T-helper 17 cell (primary cell): ENCODE results near the gene TMEM232. TPM values are rescaled to one million over a fixed set of nuclear protein-coding genes. Genes with fewer than 3 reads are reported as not detected.
"Not testable (repeated sequence)": the region's sequence is repeated elsewhere in the genome, so short reads cannot be mapped to it uniquely, and the experiment has no call there.

Experiments
- ATAC-seq: fragments of 150-1000 bp; cut with Tn5 transposase; 2 replicates; pipeline ENCODE4 v1.10.0; 2021; ENCODE audit warnings: mild to moderate bottlenecking, moderate library complexity
- DNase-seq, 3 donors: peaks; one replicate each; pipeline versions ENCODE4 v3.0.0 to v3.0.0-alpha.2; 2020 to 2021
- H3K9me3 ChIP-seq: one replicate; pipeline ENCODE4 v1.7.0; 2013; ENCODE audit warnings: low read length, mild to moderate bottlenecking; ENCODE audit not compliant: control insufficient read depth, poor library complexity, severe bottlenecking
- H3K27ac Mint-ChIP-seq: one replicate; pipeline ENCODE4 v1.8.0; 2022; ENCODE audit warnings: mild to moderate bottlenecking, moderate library complexity, mixed read lengths
- H3K27me3 Mint-ChIP-seq: one replicate; pipeline ENCODE4 v1.8.0; 2022; ENCODE audit warnings: mixed read lengths
- H3K36me3 Mint-ChIP-seq: one replicate; pipeline ENCODE4 v1.8.0; 2022; ENCODE audit warnings: low read depth, mixed read lengths
- H3K4me1 Mint-ChIP-seq: one replicate; pipeline ENCODE4 v1.8.0; 2022; ENCODE audit warnings: mild to moderate bottlenecking, mixed read lengths
- H3K4me3 Mint-ChIP-seq: one replicate; pipeline ENCODE4 v1.8.0; 2022; ENCODE audit warnings: mild to moderate bottlenecking, moderate library complexity, mixed read lengths
- total RNA-seq, 4 donors: library from RNA in 2 of 4; stranded (reverse) in 2 of 4; gene quantifications; one replicate each; pipeline ENCODE4 v1.2.3 and lab custom pipeline; 2022 to 2026

The TMEM232 gene
- total RNA-seq, 2 donors from 2014 or later: 0.94 to 1.6 TPM

GRCh38 chr5:110562191-110562590 is 164.3 kb downstream of the TMEM232 start:
- H3K27me3 Mint-ChIP-seq: no peaks in the 10 kb centered on the region
- no peak for DNase-seq
- no peaks in the 10 kb centered on the region for H3K36me3 Mint-ChIP-seq
- no peaks in the 10 kb centered on the region for H3K4me1 Mint-ChIP-seq
- ATAC-seq: no peak
- no peak overlapping the region for H3K4me3 Mint-ChIP-seq
- no peak overlapping the region for H3K27ac Mint-ChIP-seq
- H3K9me3 ChIP-seq: no peaks in the 10 kb centered on the region

- Mint-ChIP-seq H3K4me3 (no peak overlapping the region), H3K27me3 (no peaks in the 10 kb centered on the region), H3K4me1 (no peaks in the 10 kb centered on the region), H3K36me3 (no peaks in the 10 kb centered on the region), H3K27ac (no peak overlapping the region)
- H3K9me3 ChIP-seq: no peaks in the 10 kb centered on the region
- DNase-seq (no peak), ATAC-seq (no peak)
Observed at GRCh38 chr5:110561510-110561909, 165.0 kb downstream of the TMEM232 start.

- H3K4me1 Mint-ChIP-seq: no peaks in the 10 kb centered on the region
- no peaks in the 10 kb centered on the region for H3K36me3 Mint-ChIP-seq
- no peak for DNase-seq
- no peaks in the 10 kb centered on the region for H3K27me3 Mint-ChIP-seq
- no peak overlapping the region for H3K4me3 Mint-ChIP-seq
- no peak for ATAC-seq
- no peak overlapping the region for H3K27ac Mint-ChIP-seq
- H3K9me3 ChIP-seq: no peaks in the 10 kb centered on the region
Observed at GRCh38 chr5:110549301-110549700, 177.2 kb downstream of the TMEM232 start.

GRCh38 chr5:110548171-110548570 is 178.3 kb downstream of the TMEM232 start:
- ATAC-seq (no peak), DNase-seq (no peak)
- no peaks in the 10 kb centered on the region for H3K4me1 Mint-ChIP-seq
- no peak overlapping the region for H3K27ac Mint-ChIP-seq
- no peak overlapping the region for H3K4me3 Mint-ChIP-seq
- H3K36me3 Mint-ChIP-seq: no peaks in the 10 kb centered on the region
- H3K27me3 Mint-ChIP-seq: no peaks in the 10 kb centered on the region
- no peaks in the 10 kb centered on the region for H3K9me3 ChIP-seq

GRCh38 chr5:110547495-110547894 is 179.0 kb downstream of the TMEM232 start:
- Mint-ChIP-seq H3K4me3 (no peak overlapping the region), H3K36me3 (no peaks in the 10 kb centered on the region), H3K27me3 (no peaks in the 10 kb centered on the region), H3K27ac (no peak overlapping the region), H3K4me1 (no peaks in the 10 kb centered on the region)
- ATAC-seq (no peak), DNase-seq (no peak)
- H3K9me3 ChIP-seq: no peaks in the 10 kb centered on the region

GRCh38 chr5:110545716-110546115 is 180.8 kb downstream of the TMEM232 start:
- no peak overlapping the region for H3K4me3 Mint-ChIP-seq
- H3K36me3 Mint-ChIP-seq: no peaks in the 10 kb centered on the region
- DNase-seq (no peak), ATAC-seq (no peak)
- H3K27me3 Mint-ChIP-seq: no peaks in the 10 kb centered on the region
- H3K9me3 ChIP-seq: no peaks in the 10 kb centered on the region
- H3K4me1 Mint-ChIP-seq: no peaks in the 10 kb centered on the region
- H3K27ac Mint-ChIP-seq: no peak overlapping the region

- Mint-ChIP-seq H3K27ac (no peak overlapping the region), H3K36me3 (no peaks in the 10 kb centered on the region), H3K27me3 (no peaks in the 10 kb centered on the region), H3K4me1 (no peaks in the 10 kb centered on the region), H3K4me3 (no peak overlapping the region)
- DNase-seq (no peak), ATAC-seq (no peak)
- H3K9me3 ChIP-seq: no peaks in the 10 kb centered on the region
Observed at GRCh38 chr5:110544603-110545002, 181.9 kb downstream of the TMEM232 start.

GRCh38 chr5:110542949-110543348 is 183.5 kb downstream of the TMEM232 start:
- Mint-ChIP-seq H3K4me1 (no peaks in the 10 kb centered on the region), H3K27ac (no peak overlapping the region), H3K4me3 (no peak overlapping the region), H3K36me3 (no peaks in the 10 kb centered on the region), H3K27me3 (no peaks in the 10 kb centered on the region)
- ATAC-seq (no peak), DNase-seq (no peak)
- H3K9me3 ChIP-seq: no peaks in the 10 kb centered on the region

- no peaks in the 10 kb centered on the region for H3K9me3 ChIP-seq
- Mint-ChIP-seq H3K36me3 (no peaks in the 10 kb centered on the region), H3K4me1 (no peaks in the 10 kb centered on the region), H3K4me3 (no peak overlapping the region), H3K27me3 (no peaks in the 10 kb centered on the region), H3K27ac (no peak overlapping the region)
- ATAC-seq (no peak), DNase-seq (no peak)
Observed at GRCh38 chr5:110536120-110537115, 190.1 kb downstream of the TMEM232 start.

- H3K4me1 Mint-ChIP-seq, H3K36me3 Mint-ChIP-seq, DNase-seq, H3K27ac Mint-ChIP-seq, H3K9me3 ChIP-seq, H3K27me3 Mint-ChIP-seq, H3K4me3 Mint-ChIP-seq, ATAC-seq: not testable (repeated sequence)
Observed at GRCh38 chr5:110535146-110535545, 191.3 kb downstream of the TMEM232 start.

GRCh38 chr5:110525762-110526161 is 200.7 kb downstream of the TMEM232 start:
- no peaks in the 10 kb centered on the region for H3K36me3 Mint-ChIP-seq

GRCh38 chr5:110517396-110517795 is 209.1 kb downstream of the TMEM232 start:
- Mint-ChIP-seq H3K4me3 (no peak overlapping the region), H3K27ac (no peak overlapping the region), H3K36me3 (no peaks in the 10 kb centered on the region), H3K4me1 (no peaks in the 10 kb centered on the region), H3K27me3 (no peaks in the 10 kb centered on the region)
- DNase-seq: no peak
- H3K9me3 ChIP-seq: no peaks in the 10 kb centered on the region
- no peak for ATAC-seq

More at GRCh38 chr5:110525762-110526161, 200.7 kb downstream of the TMEM232 start:
- Mint-ChIP-seq H3K27me3 (no peaks in the 10 kb centered on the region), H3K4me3 (no peak overlapping the region), H3K4me1 (no peaks in the 10 kb centered on the region), H3K27ac (no peak overlapping the region)
- ATAC-seq (no peak), DNase-seq (no peak)
- H3K9me3 ChIP-seq: no peaks in the 10 kb centered on the region

- no peaks in the 10 kb centered on the region for H3K27me3 Mint-ChIP-seq
- H3K27ac Mint-ChIP-seq: no peak overlapping the region
- DNase-seq (no peak), ATAC-seq (no peak)
- H3K4me3 Mint-ChIP-seq: no peak overlapping the region
- no peaks in the 10 kb centered on the region for H3K4me1 Mint-ChIP-seq
- no peaks in the 10 kb centered on the region for H3K9me3 ChIP-seq
- no peaks in the 10 kb centered on the region for H3K36me3 Mint-ChIP-seq
Observed at GRCh38 chr5:110514030-110514429, 212.4 kb downstream of the TMEM232 start.

- no peaks in the 10 kb centered on the region for H3K4me1 Mint-ChIP-seq
- no peak for DNase-seq
- ATAC-seq: no peak
- no peak overlapping the region for H3K4me3 Mint-ChIP-seq
- H3K36me3 Mint-ChIP-seq: no peaks in the 10 kb centered on the region
- no peaks in the 10 kb centered on the region for H3K27me3 Mint-ChIP-seq
- no peak overlapping the region for H3K27ac Mint-ChIP-seq
- no peaks in the 10 kb centered on the region for H3K9me3 ChIP-seq
Observed at GRCh38 chr5:110512266-110512665, 214.2 kb downstream of the TMEM232 start.
